HG03139 (cell line): ENCODE results near the gene BSG.
"Not testable (repeated sequence)": the region's sequence is repeated elsewhere in the genome, so short reads cannot be mapped to it uniquely, and the experiment has no call there.

Source experiments
- ATAC-seq: cut with Tn5 transposase; IDR thresholded peaks from one replicate; pipeline ENCODE4 v1.9.1; 2021; ENCODE audit not compliant: unreplicated experiment

Gene BSG

DNA sequence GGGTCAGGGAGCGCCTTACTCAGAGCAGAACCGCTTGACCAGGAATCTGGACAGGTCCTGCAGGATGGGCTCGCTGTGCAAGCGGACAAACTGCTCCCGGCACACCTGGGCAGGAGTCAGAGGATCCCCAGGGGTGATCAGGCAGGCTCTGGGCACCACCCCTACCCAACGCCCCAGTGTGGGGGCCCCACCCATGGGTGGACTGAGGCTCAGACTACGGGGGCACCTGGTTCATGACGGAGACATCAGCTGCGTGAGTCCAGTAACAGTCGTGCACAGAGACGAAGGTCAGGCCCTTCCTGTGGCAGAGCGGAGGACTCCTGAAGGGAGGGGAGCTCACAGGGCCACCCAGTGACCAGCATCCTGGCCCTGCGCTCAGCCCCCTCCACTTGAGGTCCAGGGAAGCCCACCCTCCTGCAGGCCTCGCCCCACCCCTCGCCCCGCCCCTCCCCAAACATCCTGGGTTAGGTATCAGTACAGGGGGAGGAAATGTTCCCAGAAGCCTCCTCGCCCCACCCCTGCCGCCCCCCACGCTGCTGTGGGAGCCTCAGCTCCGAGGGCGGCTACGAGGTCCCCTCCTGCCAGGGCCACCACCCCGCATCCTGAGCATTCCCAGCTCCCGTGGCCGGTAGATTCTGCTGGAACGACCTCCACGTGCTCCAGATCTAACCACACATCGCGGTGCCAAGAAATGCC, 45.3 kb downstream of the BSG start:
- no peak for ATAC-seq

DNA sequence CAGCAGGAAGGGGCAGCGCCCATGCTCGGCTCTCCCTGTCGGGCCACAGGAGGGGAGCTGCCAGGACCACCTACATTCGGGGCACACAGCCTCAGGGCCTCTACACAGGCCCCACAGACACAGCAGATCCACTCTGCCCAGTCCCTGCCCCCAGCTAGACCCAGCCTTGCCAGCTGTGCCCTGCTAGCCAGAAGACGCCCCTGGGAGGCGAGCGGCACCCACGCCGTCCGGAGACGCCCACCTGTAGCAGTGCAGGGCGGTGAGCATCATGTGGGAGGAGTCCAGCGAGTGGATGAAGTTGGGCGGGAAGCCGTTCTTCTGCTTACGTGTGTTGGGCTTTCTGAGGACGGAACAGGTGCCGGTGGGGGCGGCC, 45.8 kb downstream of the BSG start:
- no peak for ATAC-seq

DNA sequence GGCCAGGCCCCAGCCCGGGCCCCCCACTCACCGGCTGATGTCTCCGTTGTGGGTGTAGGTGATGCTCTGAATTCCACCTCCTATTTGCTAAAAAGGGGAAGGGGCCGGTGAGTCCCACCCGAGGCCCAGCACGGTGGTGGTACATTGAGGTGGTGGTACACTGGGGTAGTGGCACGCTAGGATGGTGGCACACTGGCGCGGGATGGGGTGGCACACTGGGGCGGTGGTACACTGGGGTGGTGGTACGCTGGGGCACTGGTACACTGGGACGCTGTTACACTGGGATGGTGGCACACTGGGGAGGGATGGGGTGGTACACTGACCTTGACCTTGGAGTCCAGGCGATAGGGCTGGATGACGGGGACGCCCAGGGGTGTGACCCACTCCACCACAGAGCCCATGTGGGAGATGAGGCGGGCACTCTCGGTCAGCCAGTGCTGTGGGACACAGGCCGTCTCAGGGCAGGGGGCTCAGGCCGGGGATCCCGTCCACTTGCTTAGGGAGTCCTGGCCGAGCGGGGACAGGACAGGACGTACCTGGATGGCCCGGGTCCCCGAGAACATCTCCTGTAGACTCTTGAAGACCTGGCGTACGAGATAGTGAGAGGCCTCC, 46.4 kb downstream of the BSG start:
- no peak for ATAC-seq

DNA sequence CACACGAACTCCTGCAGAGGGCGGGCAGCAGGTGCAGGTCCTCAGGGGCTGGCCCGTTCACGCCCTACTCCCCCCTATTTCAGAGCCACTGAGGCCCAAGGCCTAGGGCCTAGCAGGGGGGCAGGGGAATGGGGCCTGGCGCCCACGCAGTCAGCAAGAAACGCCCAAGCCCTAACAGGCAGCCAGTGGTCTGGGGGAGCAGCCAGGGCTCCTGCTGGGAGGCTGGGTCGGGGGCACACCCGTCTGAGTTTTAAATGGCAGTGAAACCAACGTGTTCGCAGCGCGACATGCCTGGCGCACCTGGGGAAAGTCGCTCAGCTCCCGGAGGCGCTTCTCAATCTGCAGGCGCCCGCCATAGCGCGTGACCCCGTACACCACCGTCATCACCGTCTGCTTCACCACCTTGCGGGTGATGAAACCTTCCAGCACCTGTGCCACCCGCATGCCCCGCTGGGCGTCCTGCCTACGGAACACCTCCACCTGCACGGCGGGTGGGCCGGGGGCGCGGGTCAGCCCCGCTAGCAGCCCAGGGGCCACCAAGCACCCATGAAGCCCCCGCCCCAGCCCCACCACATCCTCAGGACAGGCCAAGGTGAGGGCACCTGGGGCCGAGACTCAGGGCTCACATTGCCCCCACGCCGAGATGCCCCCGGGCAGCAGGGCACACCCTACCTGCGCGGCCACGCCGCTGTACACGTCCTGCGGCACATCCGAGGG, 47.0 kb downstream of the BSG start:
- ATAC-seq: no peak

DNA sequence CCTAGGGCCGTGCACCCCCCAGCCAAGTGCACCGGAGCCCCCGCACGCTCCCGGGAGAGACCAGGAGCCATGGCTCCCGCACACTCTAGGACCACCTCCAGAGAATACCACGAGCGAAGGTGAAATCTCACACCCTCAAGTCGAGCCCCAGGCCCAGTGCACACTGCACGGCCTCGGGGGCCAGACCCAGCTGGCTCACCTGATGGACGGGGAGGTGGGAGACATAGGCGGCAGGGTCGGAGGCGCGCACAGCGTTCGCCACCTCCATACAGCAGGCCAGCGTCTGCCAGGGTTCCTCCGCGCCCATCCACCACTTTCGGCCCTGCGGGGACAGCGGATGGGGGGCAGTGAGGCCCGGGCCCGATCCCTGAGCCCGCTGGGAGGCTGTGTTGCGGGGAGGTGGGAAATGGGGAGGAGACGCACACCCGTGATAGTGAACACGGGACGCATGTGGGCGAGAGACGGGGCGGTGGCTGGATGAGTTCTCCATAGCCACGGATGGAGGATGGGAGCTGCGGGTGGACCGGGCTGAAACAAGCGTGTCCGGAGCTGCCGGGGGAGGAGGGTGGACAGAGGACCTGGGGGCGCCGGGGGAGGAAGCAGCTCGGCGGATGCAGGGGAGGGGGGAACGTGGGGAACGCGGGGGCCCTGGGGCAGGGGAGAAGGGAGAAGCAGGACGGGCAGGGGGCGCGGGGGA, 47.9 kb downstream of the BSG start:
- no peak for ATAC-seq

DNA sequence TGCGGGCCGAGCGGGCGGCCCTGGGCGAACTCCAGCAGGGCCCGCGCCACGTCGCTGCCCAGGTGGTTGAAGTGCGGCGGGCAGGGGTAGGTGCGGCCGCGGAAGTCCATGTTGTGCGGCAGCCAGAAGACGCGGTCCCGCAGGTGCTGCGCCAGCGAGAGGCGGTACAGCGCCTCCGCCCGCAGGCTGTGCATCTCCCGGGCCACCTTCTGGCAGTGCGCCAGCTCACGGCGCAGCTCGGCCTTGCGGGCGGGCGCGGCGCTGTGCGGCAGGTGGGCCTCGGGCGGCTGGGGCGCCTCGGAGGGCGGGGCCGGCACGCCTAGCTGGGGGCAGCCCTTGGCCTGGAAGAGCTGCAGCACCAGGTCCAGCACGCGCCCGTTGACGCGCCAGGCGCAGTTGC, 48.8 kb downstream of the BSG start:
- ATAC-seq: not testable (repeated sequence)

DNA sequence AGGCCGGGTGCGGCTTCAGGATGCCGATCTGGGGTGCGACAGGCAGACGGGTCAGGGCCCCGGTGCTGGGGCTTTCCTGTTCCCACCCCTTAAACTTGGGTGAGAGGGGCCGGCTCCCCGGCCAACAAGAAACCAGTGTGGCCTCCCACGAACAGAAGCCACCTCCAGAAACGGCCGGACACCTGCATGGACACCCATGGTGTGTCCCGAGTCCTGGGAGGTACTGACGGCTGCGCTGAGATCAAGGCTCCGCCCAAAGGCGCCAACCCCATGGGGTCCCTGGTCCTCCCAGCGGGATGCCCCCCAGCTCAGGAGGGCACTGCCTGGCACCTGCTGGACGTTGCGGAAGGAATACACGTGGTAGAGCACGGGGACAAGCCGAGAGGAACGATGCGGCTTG, 49.4 kb downstream of the BSG start:
- ATAC-seq: no peak

DNA sequence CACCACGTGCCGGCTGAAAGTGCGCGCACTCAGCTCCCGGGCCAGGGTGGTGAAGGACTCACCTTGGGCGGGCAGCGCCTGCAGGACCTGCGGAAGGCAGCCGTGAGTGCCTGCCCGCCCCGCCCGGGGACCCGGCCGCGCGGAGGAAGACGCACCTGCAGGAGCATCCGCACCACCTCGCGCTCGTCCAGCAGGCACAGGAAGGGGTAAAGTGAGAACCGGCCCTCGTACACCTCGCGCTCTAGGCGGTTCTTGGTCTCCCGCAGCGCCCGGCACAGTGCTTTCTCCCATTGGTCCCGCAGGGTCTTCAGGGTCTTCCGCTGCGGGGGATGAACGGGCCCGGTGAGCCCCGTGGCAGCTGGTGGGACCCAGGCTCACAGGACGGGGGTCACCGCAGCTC, 50.3 kb downstream of the BSG start:
- ATAC-seq: no peak

DNA sequence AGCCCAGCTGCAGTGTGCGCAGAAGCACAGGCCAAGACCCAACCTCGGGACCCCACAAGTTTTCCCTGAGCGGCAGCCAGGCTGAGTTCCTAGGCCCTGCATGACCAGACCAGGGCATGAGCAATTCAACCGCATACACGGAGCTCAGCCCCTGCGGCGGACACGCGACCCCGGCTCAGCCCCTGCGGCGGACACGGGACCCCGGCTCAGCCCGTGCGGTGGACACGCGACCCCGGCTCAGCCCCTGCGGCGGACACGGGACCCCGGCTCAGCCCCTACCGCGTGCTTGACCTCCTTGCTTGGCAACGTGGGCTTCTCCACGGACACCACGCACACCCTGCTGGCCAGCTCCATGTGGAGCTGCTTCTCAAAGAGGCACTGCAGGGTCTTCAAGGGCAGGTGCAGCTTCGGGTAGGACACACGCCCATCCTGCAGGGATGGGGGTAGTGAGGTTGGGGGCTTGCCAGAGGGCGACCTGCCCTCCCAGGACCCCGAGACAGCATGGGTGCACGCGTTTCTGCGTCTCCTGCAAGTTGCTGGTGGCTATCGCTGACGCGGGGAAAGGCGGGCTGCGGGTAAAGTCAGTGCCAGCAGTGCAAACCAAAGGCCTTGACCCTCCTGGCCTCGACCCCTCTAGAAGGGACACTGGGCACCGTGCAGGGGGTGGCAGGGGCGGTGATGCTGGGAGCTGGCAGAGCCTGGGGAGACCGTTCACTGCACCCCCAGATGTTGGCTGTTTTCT, 51.0 kb downstream of the BSG start:
- no peak for ATAC-seq

DNA sequence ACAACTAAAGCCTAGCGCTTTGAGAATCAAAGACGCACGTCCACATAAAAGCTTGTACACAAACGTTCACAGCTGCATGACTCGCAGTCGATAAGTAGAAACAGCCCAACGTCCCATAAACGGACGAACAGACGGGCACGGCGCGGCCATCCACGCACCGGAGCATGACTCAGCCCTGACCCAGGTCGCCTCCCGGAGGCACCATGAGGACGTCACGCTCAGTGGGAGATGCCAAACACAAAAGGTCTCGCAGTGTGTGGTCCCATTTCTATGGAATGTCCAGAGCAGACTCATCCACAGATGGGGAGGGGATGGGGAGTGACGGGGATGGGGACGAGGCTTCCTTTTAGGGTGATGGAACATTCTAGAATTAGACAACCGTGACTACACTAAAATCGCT, 51.6 kb downstream of the BSG start:
- ATAC-seq: no peak

DNA sequence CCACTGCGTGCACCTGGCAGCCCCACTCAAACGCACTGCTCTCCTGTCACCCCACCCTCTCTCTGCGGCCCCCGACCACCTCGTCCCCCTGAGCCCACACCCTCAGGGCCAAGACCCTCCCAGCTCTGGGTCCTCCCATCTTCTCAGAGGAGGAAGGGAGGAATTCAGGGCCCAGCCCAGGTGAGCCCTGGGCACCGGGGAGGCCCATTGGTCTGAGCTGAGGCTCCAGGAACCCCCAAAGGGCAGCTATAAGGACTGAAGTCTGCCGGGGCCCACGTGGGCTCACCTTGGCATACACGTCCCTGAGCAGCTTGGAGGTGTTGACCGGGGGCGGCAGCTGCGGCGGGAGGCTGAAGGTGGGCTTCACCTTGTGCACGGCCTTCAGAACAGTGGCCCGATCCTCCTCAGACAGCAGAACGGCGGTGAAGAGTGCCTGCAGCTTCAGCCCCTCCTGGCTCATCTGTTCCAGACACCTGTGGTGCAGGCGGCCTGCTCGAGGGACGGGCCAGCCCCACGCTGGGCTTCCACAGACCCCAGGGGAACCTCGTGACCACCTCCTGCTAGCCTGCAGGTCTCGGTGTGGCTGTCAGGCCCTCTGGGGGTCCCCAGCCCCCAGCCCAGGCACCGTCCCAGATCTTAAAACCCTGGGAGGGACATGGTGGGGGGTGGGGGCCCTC, 52.2 kb downstream of the BSG start:
- no peak for ATAC-seq

DNA sequence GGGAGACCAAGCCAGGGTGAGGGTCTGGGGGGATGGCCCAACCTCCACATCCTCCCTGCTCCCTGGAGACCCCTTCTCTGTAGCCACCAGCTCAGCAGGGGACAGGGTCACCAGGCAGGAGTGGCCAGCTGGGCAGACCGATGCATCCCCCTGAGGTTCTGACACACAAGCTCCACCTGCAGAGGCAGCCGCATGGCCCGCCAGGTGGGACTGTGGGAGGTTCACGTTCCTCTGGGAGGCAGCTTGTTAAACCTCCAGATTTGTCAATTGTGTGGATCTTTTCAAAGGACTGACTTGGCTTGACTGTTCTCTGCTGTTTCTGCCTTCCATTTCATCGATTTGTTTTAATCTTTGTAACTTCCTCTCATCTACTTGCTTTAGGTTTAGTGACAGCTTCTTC, 52.9 kb downstream of the BSG start:
- no peak for ATAC-seq

DNA sequence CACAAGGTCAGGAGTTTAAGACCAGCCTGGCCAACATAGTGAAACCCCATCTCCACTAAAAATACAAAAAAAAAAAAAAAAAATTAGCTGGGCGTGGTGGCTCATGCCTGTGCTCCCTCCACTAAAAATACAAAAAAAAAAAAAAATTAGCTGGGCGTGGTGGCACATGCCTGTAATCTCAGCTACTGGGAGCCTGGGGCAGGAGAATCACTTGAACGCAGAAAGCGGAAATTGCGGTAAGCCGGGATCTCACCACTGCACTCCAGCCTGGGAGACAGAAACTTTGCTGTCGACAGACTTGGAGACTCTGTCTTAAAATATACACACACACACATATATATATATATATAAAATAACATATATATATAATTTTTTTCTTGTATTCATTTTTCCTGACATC, 54.2 kb downstream of the BSG start:
- not testable (repeated sequence) for ATAC-seq

DNA sequence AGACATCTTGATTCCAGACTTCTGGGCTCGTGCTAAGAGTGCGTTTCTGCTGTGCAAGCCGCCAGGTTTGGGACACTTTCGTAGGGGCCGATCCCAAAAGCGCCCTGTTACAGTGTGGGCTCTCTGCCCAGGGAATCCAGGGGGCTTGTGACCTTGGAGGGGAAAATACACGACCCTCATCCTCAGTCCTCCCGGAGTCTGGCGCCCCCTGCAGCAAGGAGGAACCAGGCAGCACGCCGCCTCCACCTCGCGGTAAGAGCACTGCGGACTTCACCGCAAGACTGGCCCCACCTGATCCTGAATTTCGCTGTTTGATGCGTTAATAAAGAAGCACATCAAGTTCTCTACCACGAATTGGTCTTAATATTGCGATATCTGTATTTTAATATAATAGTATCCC, 55.8 kb downstream of the BSG start:
- no peak for ATAC-seq

DNA sequence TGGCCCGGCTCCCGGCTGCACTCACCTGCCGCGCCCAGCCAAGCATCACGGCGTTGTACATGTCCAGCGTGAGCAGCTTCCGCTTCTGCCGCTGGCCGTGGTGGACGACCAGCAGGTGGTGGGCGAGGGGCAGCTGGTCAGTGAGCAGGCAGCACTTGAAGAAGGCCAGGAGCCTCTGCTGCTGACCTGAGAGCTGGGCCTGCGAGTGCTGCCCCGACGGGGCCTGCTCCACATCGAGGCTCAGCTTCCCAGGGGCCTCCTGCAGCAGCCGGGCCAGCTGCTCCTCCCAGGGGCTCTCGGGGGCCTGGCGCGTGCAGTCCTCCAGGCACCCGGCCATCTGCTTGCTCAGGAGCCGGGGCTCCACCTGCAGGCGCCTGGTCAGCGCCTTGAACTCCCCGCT, 57.1 kb downstream of the BSG start:
- not testable (repeated sequence) for ATAC-seq

DNA sequence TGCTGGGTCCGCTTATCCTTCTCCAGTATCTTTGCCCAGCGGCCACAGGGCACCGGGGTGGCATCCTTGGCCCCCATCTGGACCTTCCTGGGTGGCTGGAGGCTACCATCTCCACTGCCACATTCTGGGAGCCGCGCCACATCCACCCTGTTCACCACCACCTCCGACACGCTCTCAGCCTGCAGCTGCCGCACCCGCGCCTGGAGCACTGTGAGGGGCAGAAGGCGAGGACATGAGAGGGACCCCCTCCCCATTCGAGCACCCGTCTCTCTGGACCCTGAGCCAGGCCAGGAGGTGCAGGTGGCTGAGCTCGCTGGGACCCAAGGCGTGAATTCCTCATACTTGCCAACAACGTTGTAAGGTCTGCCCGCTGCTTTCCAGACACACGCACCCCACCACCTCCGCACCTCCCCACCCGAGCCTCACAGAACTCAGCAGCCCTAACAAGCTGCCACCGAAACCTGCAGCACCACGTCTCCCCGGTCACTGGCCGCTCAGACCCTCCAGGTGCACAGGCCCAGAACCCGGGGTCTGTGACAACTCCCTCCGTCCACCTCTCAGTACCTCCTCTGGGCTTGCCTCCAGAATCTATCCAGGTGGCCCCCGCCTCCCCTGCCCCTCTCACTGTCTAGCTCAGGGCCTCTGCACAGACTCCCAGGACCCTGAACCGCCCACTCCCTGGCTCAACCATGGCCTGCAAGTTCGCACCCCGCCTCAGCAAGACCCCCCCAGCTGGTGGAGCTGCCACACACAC, 57.7 kb downstream of the BSG start:
- ATAC-seq: no peak

DNA sequence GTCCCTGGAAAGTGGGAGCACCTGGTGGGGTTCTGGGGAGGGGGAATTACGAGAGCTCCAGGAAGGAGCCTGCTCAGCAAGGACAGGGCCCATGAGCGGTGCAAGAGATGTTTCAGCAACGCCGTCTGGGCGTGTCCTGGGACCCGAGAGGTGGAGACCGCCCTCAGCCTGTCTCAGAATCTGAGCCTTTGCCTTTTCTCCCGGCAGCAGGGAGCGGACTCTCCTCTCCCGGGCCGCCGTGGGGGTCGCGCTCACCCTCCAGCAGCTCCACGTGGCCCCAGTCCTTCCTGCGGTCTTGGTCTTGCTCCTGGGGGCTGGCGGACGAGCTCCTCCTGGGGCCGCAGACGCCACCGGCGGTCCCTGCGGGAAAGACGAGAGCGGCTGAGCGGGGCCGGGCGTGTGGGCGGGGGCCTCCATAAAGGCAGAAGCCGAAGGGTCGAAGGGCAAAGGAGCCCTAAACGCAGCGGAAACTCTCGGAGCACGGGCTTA, 60.2 kb downstream of the BSG start:
- ATAC-seq: peak; percentile 16
